Skin epidermis (tissue), 12 donors: ENCODE results near the gene OR7G2.
A peak's percentile ranks its signal among the peaks of the same experiment; 100 is the strongest.

Experiments used
- H3K27ac ChIP-seq, 21 experiments: fragments of 200-600 bp; sonication (generic) in 11 of 21; one replicate each; pipeline ENCODE4 v1.5.0; 2020; ENCODE audit warnings: mild to moderate bottlenecking in 3 of 21, inconsistent platforms in 2 of 21, moderate library complexity in 2 of 21
- H3K4me3 ChIP-seq, 7 experiments: fragments of 200-600 bp; sonication (generic) in 2 of 7; one replicate each; pipeline ENCODE4 v1.5.0; 2020; ENCODE audit warnings: inconsistent platforms in 2 of 7, mild to moderate bottlenecking in 2 of 7, moderate library complexity in 1 of 7

Gene OR7G2

DNA sequence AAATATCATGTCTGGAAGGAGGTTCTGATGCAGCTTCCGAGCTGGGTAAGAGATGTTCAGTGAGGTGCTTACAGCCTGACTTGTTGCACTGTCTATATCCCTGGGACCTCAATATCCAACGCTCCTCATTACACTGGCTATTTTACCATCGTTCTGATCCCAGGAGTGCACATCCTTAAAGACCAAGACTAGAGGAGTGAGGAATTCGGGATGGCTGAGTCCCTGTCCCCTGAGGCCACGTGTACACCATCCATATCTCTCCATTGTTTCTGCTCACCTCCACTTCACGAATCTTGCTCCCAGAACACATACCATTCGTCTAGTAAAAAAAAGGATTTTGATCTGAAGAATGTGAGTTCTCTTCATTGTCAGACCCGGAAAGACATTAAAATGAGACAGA is at the start of gene OR7G2:
Gene OR7G2, minus strand, starts transcription at position 101 of the 400 bp plus-strand sequence. CDS start 4,232 bp downstream, outside the sequence.
- Histone ChIP-seq H3K27ac (no peak within 1 kb of the TSS), H3K4me3 (no peak within 1 kb of the TSS)

- no peak overlapping the region for H3K4me3 ChIP-seq
- no peak overlapping the region for H3K27ac ChIP-seq
Measured at GRCh38 chr19:9156304-9156703, 49.0 kb upstream of the OR7G2 start.

- no peak overlapping the region for H3K4me3 ChIP-seq
Measured at GRCh38 chr19:9155591-9155990, 48.3 kb upstream of the OR7G2 start.

GRCh38 chr19:9151367-9151766 is 44.1 kb upstream of the OR7G2 start:
- H3K4me3 ChIP-seq, result no peak overlapping the region
- H3K27ac ChIP-seq, result no peak overlapping the region

More at GRCh38 chr19:9155591-9155990, 48.3 kb upstream of the OR7G2 start:
- peak overlapping the region in 1 of 21 experiments; percentile 36 for H3K27ac ChIP-seq

- Histone ChIP-seq H3K27ac (no peak overlapping the region), H3K4me3 (no peak overlapping the region)
Measured at GRCh38 chr19:9150650-9151049, 43.4 kb upstream of the OR7G2 start.

- Histone ChIP-seq H3K27ac (no peak overlapping the region), H3K4me3 (no peak overlapping the region)
Measured at GRCh38 chr19:9149997-9150396, 42.7 kb upstream of the OR7G2 start.

DNA sequence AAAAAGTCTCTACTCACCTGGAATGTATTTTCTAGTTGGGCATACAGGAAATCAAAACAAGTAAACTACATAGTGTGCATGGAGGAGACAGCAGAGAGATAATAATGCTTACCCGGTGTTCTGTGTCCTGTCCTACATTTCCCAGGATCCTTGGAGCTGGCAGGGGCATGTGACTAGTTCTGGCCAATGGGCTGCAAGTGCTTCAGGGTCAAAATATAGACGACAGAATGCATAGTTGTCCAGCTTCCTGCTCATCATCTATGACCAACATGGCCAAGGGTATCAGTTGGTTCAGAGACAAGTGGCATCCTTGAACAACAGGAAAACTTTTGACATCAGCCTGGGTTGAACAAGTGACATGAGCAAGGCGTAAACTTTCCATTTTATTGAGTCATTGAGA is 41.4 kb upstream of the OR7G2 start:
- H3K4me3 ChIP-seq, result no peak overlapping the region
- no peak overlapping the region for H3K27ac ChIP-seq

GRCh38 chr19:9146882-9147281 is 39.6 kb upstream of the OR7G2 start:
- H3K27ac ChIP-seq, result no peak overlapping the region
- H3K4me3 ChIP-seq, result no peak overlapping the region

- Histone ChIP-seq H3K27ac (no peak overlapping the region), H3K4me3 (no peak overlapping the region)
Measured at GRCh38 chr19:9144920-9145319, 37.6 kb upstream of the OR7G2 start.

DNA sequence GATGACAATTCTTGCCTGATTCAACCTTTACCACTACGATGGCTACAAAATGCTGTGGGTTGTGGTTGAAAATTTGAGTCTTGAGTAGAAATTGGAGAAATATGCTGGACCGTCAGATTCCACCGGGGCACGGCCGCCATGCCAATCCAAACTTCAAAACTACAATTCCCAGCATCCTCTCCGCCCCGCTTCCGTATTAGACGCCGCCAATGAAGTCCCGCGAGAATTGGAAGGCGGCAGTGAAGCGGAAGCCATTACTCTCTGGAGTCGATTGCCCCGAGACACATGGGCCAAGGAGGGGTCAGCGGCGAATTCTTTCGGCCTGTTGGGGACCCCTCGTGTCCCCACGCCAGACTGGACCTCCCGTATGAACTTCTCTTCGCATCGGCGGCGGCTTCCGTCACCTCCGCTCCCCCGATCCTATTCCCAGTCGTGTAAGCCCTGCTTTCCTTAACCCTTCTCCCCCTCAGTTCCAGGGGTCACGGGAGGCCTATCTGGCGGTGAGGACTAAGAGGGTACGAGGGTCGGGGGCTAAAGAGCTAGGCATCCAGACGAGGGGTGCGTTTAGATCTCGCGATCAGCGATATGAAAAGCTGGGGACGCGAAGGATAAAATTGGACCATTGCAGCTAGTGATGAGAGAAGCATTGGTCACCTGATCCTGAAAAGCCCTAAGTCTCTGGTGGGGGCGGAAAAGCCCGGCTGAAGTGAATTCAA is 33.0 kb upstream of the OR7G2 start, which contains the start of gene ZNF317:
Gene ZNF317, plus strand, starts transcription at position 239 of the 716 bp plus-strand sequence. CDS start 15,620 bp downstream, outside the sequence.
- peak within 1 kb of the TSS; percentile 58 to 88 (median 83) for H3K4me3 ChIP-seq
- H3K27ac ChIP-seq, result peak within 1 kb of the TSS; percentile 60 to 97 (median 90)

GRCh38 chr19:9139609-9140158 is 32.4 kb upstream of the OR7G2 start:
- peak overlapping the region in 18 of 21 experiments; percentile 81 to 97 (median 90) for H3K27ac ChIP-seq
- H3K4me3 ChIP-seq, result peak overlapping the region; percentile 58 to 88 (median 83)

GRCh38 chr19:9132422-9132821 is 25.1 kb upstream of the OR7G2 start:
- no peak overlapping the region for H3K4me3 ChIP-seq

DNA sequence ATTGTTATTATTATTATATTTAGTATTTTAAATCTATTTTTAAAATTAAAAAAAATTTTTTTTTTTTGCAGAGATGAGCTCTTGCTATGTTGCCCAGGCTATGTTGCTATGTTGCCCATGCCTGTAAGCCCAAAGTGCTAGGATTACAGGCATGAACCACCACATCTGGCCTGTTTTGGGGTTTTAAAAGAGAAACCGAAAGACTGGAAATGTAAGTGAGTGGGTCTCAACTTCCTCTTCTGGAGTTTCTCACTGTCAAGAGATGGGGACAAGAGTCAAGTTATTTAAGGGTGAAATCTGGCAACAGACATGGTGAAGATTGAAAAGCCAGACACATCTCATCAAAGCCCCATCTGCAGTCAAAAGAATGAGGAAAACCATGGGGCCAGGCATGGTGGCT is 23.7 kb upstream of the OR7G2 start:
- H3K27ac ChIP-seq, result no peak overlapping the region
- no peak overlapping the region for H3K4me3 ChIP-seq

More at GRCh38 chr19:9132422-9132821, 25.1 kb upstream of the OR7G2 start:
- no peak overlapping the region for H3K27ac ChIP-seq

DNA sequence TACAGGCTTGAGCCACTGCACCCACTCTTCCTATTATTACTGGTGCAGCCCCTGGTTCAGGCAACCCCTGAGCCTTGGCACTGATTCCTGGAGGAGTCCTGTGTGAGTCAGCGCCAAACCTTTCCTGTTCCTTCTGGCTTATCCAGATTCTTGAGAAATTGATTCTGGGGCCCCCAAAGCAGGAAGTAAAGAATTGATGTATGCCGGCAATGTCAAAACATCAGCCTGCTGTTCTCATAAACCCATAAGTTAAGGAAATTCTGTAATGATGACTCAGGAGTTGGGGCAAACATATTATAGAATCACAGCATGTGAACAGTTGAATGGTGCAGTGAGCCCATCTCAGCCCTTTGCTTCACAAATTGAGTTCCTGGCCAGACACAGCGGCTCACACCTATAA is 20.9 kb upstream of the OR7G2 start:
- H3K4me3 ChIP-seq, result no peak overlapping the region
- H3K27ac ChIP-seq, result no peak overlapping the region

DNA sequence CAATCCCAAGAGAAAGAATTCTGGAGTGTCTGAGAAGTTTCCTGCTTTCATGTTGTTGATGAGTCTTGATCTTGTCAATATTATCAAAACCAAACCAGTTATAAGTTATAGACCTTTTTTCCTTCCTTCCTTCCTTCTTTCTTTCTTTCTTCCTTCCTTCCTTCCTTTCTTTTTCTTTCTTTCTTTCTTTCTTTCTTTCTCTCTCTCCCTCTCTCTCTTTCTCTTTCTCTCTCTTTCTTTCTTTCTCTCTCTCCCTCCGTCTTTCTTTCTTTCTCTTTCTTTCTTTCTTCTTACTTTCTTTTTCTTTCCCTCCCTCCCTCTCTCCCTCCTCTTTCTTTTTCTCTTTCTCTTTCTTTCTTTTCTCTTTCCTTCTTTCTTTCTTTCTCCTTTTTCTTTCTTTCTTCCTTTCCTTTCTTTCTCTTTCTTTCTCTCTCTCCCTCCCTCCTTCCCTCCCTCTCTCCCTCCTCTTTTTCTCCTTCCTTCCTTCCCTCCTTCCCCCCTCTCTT is 19.7 kb upstream of the OR7G2 start, which contains the start of gene OR7G3:
Gene OR7G3, minus strand, starts transcription at position 51 of the 506 bp plus-strand sequence. Its CDS starts 0 bp downstream, at position 51.
- Histone ChIP-seq H3K4me3 (no peak within 1 kb of the TSS), H3K27ac (no peak within 1 kb of the TSS)

DNA sequence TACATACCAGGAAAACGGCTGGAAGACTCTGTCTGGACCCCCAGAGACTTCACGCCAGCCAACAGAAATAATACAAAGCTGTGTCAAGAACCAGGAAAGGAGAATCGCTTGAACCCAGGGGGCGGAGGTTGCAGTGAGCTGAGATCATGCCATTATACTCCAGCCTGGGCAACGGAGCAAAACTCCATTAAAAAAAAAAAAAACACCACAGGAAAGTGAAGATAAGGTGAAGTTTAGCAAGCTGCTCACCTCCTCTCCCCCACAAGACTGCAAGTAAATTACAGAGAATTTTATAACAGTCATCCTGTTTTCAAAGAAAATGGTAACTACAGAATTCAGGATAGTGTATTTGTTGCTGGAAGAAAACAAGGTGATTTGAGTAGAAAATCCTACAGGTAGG is 9.3 kb upstream of the OR7G2 start:
- no peak overlapping the region for H3K27ac ChIP-seq

GRCh38 chr19:9115307-9115813 is 8.1 kb upstream of the OR7G2 start, which contains the start of gene OR7G1:
Gene OR7G1, minus strand, starts transcription at chr19:9115763. Its CDS starts 0 bp downstream, at chr19:9115763.
- H3K4me3 ChIP-seq, result no peak within 1 kb of the TSS

More for the DNA sequence above, 9.3 kb upstream of the OR7G2 start:
- H3K4me3 ChIP-seq, result no peak overlapping the region

DNA sequence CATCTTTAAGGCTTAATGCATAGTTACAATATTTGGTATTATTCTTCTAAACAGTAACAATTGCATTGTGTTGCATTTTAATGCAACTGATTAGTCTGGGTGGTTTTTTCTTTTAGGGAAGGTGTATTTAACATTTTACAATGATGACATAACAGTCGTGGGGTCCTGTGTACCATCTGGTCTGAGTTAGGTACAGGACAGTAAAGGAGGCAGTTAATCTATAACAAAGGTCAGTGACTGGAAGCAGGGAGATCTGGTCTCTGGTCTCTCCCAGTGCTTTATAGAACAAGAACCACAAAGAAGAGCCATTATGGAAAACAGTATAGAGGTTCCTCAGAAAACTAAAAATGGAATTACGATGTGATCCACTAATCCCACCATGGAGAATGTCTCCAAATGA is 2.7 kb upstream of the OR7G2 start:
- Histone ChIP-seq H3K4me3 (no peak overlapping the region), H3K27ac (no peak overlapping the region)

More at GRCh38 chr19:9115307-9115813, 8.1 kb upstream of the OR7G2 start, which contains the start of gene OR7G1:
- H3K27ac ChIP-seq, result no peak within 1 kb of the TSS

DNA sequence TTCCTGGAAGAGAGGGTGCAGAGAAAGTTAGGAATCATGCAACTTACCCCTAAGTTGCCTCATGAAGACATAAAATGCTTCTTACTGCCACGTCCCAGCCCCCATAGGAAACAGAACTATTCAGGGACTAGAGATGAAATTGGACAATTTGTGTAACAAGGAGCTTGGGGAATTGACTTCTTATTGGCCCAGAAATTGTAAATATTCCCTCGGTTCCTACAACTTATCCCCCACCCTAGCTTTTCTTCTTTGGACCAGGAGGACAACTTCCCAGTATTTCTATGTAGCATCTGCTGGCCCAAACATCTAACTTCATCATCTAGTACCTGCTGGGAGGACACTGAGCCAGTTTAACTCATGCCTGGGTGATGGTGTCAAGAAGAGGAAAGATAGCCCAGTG is 20.5 kb downstream of the OR7G2 start, which contains the start of gene OR1M1:
Gene OR1M1, plus strand, starts transcription at position 301 of the 400 bp plus-strand sequence. CDS start 6,184 bp downstream, outside the sequence.
- H3K4me3 ChIP-seq, result no peak within 1 kb of the TSS
- no peak within 1 kb of the TSS for H3K27ac ChIP-seq

GRCh38 chr19:9078651-9079050 is 28.6 kb downstream of the OR7G2 start:
- Histone ChIP-seq H3K4me3 (no peak overlapping the region), H3K27ac (no peak overlapping the region)
